ENCODE measurements around the gene YOD1.
A peak's percentile ranks its signal among the peaks of the same experiment; 100 is the strongest.

Gene YOD1

DNA sequence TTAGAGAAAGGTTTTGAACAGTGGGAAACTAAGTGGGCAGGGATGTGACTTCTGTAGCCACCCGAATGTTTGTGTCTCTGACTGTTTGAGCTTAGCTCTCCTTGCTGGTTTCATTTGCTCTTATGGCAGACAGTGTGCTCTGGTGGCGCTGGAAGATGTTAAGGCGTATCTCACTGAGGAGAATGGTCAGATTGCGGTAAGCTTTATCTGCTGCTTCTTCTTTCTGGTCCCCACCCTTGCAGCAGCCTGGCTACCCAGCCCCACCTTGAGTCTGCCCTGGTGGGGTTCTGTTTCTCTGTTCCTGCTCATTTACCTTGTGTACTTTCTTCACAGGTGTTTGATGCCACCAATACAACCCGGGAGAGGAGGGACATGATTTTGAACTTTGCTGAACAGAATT, 12.0 kb upstream of the YOD1 start:
- H3K4me3 ChIP-seq (ENCODE audit: low read length), result no peak overlapping the region
- DNase-seq (ENCODE audit: low read depth), result no peak
- no peak for TF ChIP-seq CTCF (conservative IDR thresholded peaks at IDR 0.05; ENCODE audit: low read length)

- no peak overlapping the region for H3K4me3 ChIP-seq (ENCODE audit: low read length)
- DNase-seq (ENCODE audit: low read depth), result no peak
- no peak for TF ChIP-seq CTCF (conservative IDR thresholded peaks at IDR 0.05; ENCODE audit: low read length)
Observed at GRCh38 chr1:207062058-207062457, 11.1 kb upstream of the YOD1 start.

DNA sequence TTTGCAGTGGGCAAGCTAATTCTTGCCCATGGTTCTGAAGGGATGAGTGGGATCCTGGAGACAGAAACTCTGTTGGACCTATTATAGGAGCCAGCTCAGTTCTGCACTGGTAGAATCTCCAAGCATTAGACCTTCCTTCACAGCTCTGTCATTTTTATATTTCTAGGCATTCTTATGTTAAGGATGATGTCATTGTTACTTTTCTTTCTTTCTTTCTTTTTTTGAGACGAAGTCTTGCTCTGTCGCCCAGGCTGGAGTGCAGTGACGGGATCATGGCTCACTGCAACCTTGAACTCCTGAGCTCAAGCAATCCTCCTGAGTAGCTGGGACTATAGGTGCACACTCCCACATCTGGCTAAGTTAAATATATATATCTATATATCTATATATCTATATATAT, 9.6 kb upstream of the YOD1 start:
- TF ChIP-seq CTCF (conservative IDR thresholded peaks at IDR 0.05; ENCODE audit: low read length), result no peak
- no peak overlapping the region for H3K4me3 ChIP-seq (ENCODE audit: low read length)
- no peak for DNase-seq (ENCODE audit: low read depth)

GRCh38 chr1:207059881-207060280, 8.9 kb upstream of the YOD1 start:
- TF ChIP-seq CTCF (conservative IDR thresholded peaks at IDR 0.05; ENCODE audit: low read length), result no peak
- no peak overlapping the region for H3K4me3 ChIP-seq (ENCODE audit: low read length)
- no peak for DNase-seq (ENCODE audit: low read depth)

GRCh38 chr1:207058878-207059867, 8.2 kb upstream of the YOD1 start:
- 0 out of 2 replicates have a peak, but pooled peaks have one; percentile 5 for TF ChIP-seq CTCF (conservative IDR thresholded peaks at IDR 0.05; ENCODE audit: low read length)
- H3K4me3 ChIP-seq (ENCODE audit: low read length), result no peak overlapping the region
- DNase-seq (ENCODE audit: low read depth), result no peak

DNA sequence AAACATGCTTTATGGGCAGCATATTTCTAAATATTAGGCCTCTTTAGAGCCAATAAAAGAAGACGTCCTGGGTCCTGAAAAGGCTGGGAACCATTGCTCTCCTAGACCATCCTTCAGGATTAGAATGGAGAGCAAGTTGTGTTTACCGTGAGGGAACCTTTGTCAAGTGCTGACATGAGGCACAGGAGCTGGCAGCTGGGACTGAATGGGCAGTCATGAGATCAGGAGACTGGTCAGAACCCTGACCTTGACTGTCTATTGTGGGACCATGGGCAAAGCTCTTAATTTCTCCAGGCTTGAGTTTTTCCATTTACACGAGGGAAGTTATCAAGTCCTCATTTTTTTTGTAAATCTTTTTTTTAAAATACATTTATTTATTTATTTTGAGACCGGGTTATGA, 7.2 kb upstream of the YOD1 start:
- DNase-seq (ENCODE audit: low read depth), result no peak
- no peak for TF ChIP-seq CTCF (conservative IDR thresholded peaks at IDR 0.05; ENCODE audit: low read length)
- no peak overlapping the region for H3K4me3 ChIP-seq (ENCODE audit: low read length)

- H3K4me3 ChIP-seq (ENCODE audit: low read length), result no peak overlapping the region
- no peak for TF ChIP-seq CTCF (conservative IDR thresholded peaks at IDR 0.05; ENCODE audit: low read length)
- DNase-seq (ENCODE audit: low read depth), result no peak
Observed at GRCh38 chr1:207056673-207057072, 5.7 kb upstream of the YOD1 start.

Data from AG10803 (cell line).